Activated T-cell treated with anti-CD3 and anti-CD28 coated beads for 24 hours (primary cell): ENCODE measurements around the gene MAP3K20.
"Not testable (repeated sequence)": the region's sequence is repeated elsewhere in the genome, so short reads cannot be mapped to it uniquely, and the experiment has no call there.

Experiments used
- DNase-seq: peaks from one replicate; pipeline ENCODE4 v3.0.0-alpha.2; 2020; ENCODE audit warnings: low read depth

The MAP3K20 gene

GRCh38 chr2:173161507-173161906, 85.9 kb downstream of the MAP3K20 start:
- DNase-seq: no peak

- DNase-seq: not testable (repeated sequence)
These were observed 87.7 kb downstream of the MAP3K20 start for GRCh38 chr2:173163357-173163756.

- DNase-seq: no peak
These were observed 88.8 kb downstream of the MAP3K20 start for GRCh38 chr2:173164396-173164795.

- DNase-seq: no peak
These were observed 90.0 kb downstream of the MAP3K20 start for GRCh38 chr2:173165443-173166238.

DNA sequence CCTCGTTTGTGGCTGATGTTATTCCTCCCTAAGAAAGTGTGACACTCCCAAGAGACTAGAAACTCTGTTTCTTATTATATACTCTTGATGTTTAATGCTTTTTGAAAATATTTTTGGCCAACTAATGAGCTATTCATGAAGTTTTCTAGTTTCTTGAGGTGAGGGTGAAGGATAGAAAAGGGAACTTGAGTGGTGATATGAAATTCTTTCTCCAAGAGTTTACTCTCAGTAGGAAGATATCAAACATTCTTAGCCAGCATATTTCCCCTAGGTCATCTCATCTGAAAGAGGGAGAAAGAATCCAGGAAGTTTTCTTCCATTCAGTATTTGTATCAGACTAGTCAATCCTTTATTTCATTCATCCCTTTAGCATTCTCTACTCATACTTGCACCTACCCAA, 95.7 kb downstream of the MAP3K20 start:
- DNase-seq: no peak

GRCh38 chr2:173171924-173172643, 96.4 kb downstream of the MAP3K20 start:
- no peak for DNase-seq

DNA sequence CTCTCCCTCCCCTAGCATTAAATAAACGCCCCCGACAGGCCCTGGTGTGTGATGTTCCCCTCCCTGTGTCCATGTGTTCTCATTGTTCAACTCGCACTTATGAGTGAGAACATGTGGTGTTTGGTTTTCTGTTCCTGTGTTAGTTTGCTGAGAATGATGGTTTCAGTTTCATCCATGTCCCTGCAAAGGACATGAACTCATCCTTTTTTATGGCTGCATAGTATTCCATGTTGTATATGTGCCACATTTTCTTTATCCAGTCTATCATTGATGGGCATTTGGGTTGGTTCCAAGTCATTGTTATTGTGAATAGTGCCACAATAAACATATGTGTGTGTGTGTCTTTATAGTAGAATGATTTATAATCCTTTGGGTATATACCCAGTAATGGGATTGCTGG, 98.7 kb downstream of the MAP3K20 start:
- not testable (repeated sequence) for DNase-seq

- DNase-seq: no peak
These were observed 99.6 kb downstream of the MAP3K20 start for GRCh38 chr2:173175222-173175621.

DNA sequence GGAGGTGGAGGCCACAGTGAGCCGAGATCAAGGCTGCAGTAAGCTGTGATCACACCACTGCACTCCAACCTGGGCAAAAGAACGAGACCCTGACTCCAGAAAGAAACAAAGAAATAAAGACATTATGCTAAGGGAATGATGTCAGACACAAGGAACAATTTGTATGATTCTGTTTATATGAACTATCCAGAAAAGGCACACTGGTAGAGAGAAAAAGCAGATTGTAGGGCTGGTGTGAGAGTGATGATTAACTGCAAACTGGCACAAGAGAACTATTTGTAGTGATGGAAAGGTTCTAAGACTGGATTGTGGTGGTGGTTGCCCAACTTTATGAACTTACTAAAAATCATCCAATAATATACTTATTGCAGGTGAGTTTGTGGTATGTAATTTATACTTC, 106.3 kb downstream of the MAP3K20 start:
- DNase-seq: no peak

GRCh38 chr2:173184031-173185004, 108.7 kb downstream of the MAP3K20 start:
- no peak for DNase-seq

- DNase-seq: no peak
These were observed 109.8 kb downstream of the MAP3K20 start for GRCh38 chr2:173185437-173185836.

DNA sequence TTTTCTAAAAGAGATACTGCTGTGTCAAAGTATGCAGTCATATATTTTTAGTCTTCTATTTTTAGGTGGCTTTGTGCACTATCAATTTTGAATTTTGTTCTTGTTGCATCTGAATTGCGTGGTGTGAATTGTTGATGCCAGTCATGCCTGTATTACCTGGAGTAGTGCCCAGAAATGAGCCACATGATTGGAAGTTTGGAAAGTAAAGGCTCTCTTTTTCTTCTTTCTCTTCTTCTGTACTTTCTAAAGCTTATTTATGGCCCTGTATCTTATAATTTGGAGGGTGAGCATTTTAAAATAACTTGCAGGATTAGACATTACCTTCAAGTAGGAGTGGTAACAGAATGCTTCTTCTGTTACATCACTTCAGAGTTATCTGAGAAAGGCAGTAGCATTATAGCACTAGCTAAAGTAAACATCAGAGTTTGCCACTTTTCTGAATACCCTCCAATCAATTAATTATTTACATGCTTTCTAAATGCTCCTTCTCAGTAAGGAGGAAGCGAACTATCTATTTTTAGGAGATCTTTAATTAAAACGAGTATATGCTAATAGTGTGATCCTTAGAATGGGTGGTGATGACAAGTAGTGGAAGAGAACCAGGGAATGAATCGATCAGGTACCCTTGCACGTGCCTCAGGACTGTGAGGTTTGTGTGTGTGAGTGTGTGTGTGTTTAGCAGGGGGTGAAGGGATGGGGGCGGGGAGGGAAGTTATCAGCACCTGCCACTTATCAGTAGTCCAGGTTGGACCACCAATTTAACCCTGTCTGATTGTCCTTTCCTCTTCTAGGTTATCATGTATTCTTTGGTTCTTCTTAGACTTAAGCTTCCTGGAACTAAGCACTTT, 112.5 kb downstream of the MAP3K20 start:
- no peak for DNase-seq

GRCh38 chr2:173191601-173192000, 116.0 kb downstream of the MAP3K20 start:
- DNase-seq: no peak

GRCh38 chr2:173192071-173192470, 116.4 kb downstream of the MAP3K20 start:
- DNase-seq: no peak

GRCh38 chr2:173193925-173194324, 118.3 kb downstream of the MAP3K20 start:
- no peak for DNase-seq

DNA sequence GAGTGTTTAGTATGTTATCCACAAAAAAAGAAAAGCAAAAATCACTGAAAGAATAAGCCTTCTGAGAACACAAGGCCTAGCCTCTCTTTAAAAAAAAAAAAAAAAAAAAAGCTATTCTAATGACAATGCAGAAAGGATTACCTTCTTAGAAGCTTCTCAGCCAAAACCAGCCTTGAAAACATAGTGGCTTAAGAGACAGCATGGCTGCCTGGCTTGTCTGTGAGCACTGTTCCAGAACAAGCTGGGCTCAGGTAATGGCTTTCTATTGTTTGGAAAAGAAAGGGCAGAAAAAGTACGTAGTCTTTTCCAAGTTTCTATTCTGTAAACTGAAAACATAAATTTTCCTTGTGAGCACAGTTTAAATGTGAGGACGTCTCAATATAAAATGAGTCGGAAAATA, 119.5 kb downstream of the MAP3K20 start:
- DNase-seq: no peak

DNA sequence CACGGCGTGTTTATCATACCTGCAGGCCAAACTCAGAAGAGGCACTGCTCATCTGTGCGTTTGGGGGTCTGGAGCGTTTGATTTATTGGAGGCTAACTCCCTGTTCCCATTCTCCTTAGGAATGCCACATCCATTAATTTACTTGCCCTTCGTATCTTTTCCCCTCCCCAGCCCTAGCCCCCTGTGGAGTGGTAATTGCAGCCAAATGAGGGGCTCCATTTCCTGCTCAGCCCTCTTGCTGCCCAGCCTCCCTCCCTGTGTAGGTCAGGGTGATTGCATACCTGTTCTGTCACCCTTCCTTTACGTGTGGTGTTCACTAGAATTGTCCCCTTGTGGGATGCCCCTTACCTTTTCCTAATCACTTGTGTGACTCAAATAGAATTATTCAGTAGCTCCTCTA, 120.4 kb downstream of the MAP3K20 start:
- DNase-seq: no peak

GRCh38 chr2:173196638-173197037, 121.0 kb downstream of the MAP3K20 start:
- DNase-seq: no peak

DNA sequence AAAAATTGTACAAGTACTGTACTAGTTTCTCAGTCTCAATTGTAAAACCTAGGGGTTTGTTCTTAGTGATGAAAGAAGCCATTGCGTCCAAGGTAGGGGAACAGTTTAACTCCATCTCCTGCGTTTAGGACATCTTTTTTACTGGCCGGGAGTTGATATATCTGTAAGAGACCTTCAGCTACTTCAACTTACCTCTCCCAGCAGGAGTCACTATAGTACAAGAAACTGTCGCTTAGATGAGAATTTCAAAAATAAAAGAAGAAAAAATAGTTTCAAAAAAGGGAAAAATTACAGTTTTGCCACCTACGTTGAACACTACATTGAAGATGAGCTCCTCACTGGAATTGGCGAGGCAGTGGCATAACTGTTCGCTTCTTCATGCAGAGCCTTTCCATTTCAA, 122.7 kb downstream of the MAP3K20 start:
- no peak for DNase-seq

GRCh38 chr2:173199294-173199693, 123.6 kb downstream of the MAP3K20 start:
- no peak for DNase-seq

- no peak for DNase-seq
These were observed 126.9 kb downstream of the MAP3K20 start for GRCh38 chr2:173202570-173202969.
